SU-DHL-6 (cell line): ENCODE measurements around the gene SLC39A6.
"Not testable (repeated sequence)": the region's sequence is repeated elsewhere in the genome, so short reads cannot be mapped to it uniquely, and the experiment has no call there.

Experiments
- H2AFZ ChIP-seq: fragments of 200-600 bp; sonication (generic); 2 replicates; pipeline ENCODE4 v1.6.1; 2014; ENCODE audit warnings: low read depth, mild to moderate bottlenecking, moderate library complexity, mixed read lengths, antibody characterized with exemption, low read length; ENCODE audit not compliant: severe bottlenecking
- H3F3A ChIP-seq: fragments of 200-600 bp; shearing (Covaris generic); 2 replicates; pipeline ENCODE4 v1.6.0; 2016; ENCODE audit warnings: antibody characterized with exemption, mild to moderate bottlenecking; ENCODE audit not compliant: insufficient read depth
- H3K27ac ChIP-seq: fragments of 200-600 bp; sonication (generic); 2 replicates; pipeline ENCODE4 v1.5.1; 2016; ENCODE audit warnings: low read depth, mild to moderate bottlenecking, low read length, moderate library complexity, mixed read lengths
- H3K27me3 ChIP-seq: fragments of 200-600 bp; sonication (generic), shearing (Covaris generic); 2 replicates; pipeline ENCODE4 v1.6.0; 2014; ENCODE audit warnings: mild to moderate bottlenecking, low read length
- H3K36me3 ChIP-seq: fragments of 200-600 bp; sonication (generic); 2 replicates; pipeline ENCODE4 v1.6.1; 2014; ENCODE audit warnings: mild to moderate bottlenecking, low read length, mixed read lengths
- H3K4me2 ChIP-seq: fragments of 300-600, 200-600 bp; shearing (Covaris generic), sonication (generic); 2 replicates; pipeline ENCODE4 v1.6.0; 2014; ENCODE audit warnings: low read length, low read depth, mild to moderate bottlenecking; ENCODE audit not compliant: poor library complexity, severe bottlenecking
- H3K4me3 ChIP-seq: fragments of 200-600 bp; sonication (generic); 2 replicates; pipeline ENCODE4 v1.5.1; 2014; ENCODE audit warnings: antibody characterized with exemption, low read length, mild to moderate bottlenecking, mixed read lengths; ENCODE audit not compliant: insufficient read depth, poor library complexity, severe bottlenecking
- H3K79me2 ChIP-seq: fragments of 200-600 bp; sonication (generic); 2 replicates; pipeline ENCODE4 v1.6.1; 2014; ENCODE audit warnings: mild to moderate bottlenecking, low read length, moderate library complexity; ENCODE audit not compliant: insufficient read depth
- H3K9ac ChIP-seq: fragments of 200-600 bp; sonication (generic); 2 replicates; pipeline ENCODE4 v1.7.0; 2014; ENCODE audit warnings: mild to moderate bottlenecking, low read length
- H3K9me2 ChIP-seq: fragments of 200-600 bp; sonication (generic); replicated peaks from 2 replicates; pipeline ENCODE4 v1.6.1; 2014; ENCODE audit warnings: low read length; ENCODE audit not compliant: insufficient read depth
- H3K9me3 ChIP-seq: fragments of 200-600 bp; sonication (generic); 2 replicates; pipeline ENCODE4 v1.6.1; 2014; ENCODE audit warnings: low read length, mixed read lengths; ENCODE audit not compliant: insufficient read depth
- H4K20me1 ChIP-seq: fragments of 200-600 bp; sonication (generic); 2 replicates; pipeline ENCODE4 v1.6.1; 2014; ENCODE audit warnings: low read depth, mild to moderate bottlenecking, antibody characterized with exemption, low read length, moderate library complexity, mixed read lengths
- EZH2phosphoT487 ChIP-seq: fragments of 200-600 bp; sonication (generic), shearing (Covaris generic); conservative IDR thresholded peaks from 2 replicates; pipeline ENCODE4 v1.6.1; 2018; ENCODE audit warnings: mild to moderate bottlenecking, antibody characterized with exemption, low read length, moderate library complexity, mixed read lengths
- TF ChIP-seq, protein P1 (sequence below): fragments of 200-600 bp; sonication (generic); IDR thresholded peaks from one replicate; pipeline ENCODE4 v1.5.1; 2017; ENCODE audit warnings: antibody characterized with exemption, mild to moderate bottlenecking, low read length, moderate library complexity; ENCODE audit not compliant: insufficient read depth, poor library complexity, severe bottlenecking

The SLC39A6 gene

DNA sequence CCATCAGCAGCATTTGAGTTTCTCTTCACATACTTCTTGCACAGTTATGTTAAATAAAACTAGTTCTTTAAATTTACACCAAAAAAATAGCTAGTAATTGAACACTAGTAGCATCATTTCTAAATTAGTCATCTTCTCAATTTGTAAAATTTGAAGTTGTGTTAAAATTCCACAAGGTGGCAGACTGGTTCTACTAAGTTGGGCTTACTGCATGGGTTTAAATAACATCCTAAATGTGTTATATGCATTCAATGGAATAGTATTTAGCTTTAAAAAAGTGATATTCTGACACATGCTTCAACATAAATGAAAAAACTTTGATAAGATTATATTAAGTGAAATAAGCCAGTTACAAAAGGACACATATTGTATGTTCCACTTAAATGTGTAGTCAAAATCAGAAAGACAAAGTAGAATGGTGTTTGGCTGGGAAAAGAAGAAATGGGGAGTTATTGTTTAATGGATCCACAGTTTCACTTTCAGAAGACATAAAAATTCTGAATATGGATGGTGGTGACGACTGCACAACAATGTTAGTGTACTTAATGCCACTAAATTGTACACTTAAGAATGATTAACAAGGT lies 33.1 kb downstream of the SLC39A6 start:
- Histone ChIP-seq H4K20me1 (no peaks in the 10 kb centered on the region), H2AFZ (no peak overlapping the region), H3K9me3 (no peaks in the 10 kb centered on the region), H3F3A (no peaks in the 10 kb centered on the region), H3K9me2 (no peaks in the 10 kb centered on the region), H3K36me3 (no peaks in the 10 kb centered on the region), H3K4me2 (no peak overlapping the region), H3K9ac (no peak overlapping the region), H3K27me3 (no peaks in the 10 kb centered on the region), H3K4me3 (no peak overlapping the region), H3K79me2 (no peaks in the 10 kb centered on the region), H3K27ac (no peak overlapping the region)
- no peak for TF ChIP-seq EZH2phosphoT487
- TF ChIP-seq, protein P1, sequence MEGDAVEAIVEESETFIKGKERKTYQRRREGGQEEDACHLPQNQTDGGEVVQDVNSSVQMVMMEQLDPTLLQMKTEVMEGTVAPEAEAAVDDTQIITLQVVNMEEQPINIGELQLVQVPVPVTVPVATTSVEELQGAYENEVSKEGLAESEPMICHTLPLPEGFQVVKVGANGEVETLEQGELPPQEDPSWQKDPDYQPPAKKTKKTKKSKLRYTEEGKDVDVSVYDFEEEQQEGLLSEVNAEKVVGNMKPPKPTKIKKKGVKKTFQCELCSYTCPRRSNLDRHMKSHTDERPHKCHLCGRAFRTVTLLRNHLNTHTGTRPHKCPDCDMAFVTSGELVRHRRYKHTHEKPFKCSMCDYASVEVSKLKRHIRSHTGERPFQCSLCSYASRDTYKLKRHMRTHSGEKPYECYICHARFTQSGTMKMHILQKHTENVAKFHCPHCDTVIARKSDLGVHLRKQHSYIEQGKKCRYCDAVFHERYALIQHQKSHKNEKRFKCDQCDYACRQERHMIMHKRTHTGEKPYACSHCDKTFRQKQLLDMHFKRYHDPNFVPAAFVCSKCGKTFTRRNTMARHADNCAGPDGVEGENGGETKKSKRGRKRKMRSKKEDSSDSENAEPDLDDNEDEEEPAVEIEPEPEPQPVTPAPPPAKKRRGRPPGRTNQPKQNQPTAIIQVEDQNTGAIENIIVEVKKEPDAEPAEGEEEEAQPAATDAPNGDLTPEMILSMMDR: peak; percentile 70

DNA sequence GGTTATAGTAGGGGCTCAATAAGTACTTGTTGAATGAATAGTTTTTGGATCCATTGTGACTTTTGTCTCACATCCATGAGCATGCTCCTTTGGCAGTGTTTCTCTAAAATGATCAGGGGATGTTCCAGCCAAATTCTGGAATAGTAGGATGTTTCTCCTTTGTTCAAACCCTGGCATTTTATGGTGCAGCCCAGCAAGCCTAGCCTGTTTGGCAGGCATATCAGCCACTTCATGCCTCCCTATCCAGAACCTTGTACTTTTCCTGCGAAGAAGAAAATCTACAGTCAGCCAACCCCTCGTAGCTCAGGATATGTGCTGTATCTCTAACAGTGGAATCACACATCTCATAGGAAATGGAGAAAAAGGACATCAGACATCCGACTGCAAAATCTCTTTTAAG lies 34.7 kb downstream of the SLC39A6 start:
- Histone ChIP-seq H3F3A (no peaks in the 10 kb centered on the region), H3K36me3 (no peaks in the 10 kb centered on the region), H4K20me1 (no peaks in the 10 kb centered on the region), H2AFZ (no peak overlapping the region), H3K27me3 (no peaks in the 10 kb centered on the region), H3K4me3 (no peak overlapping the region), H3K9ac (no peak overlapping the region), H3K4me2 (no peak overlapping the region), H3K79me2 (no peaks in the 10 kb centered on the region), H3K9me3 (no peaks in the 10 kb centered on the region), H3K9me2 (no peaks in the 10 kb centered on the region), H3K27ac (no peak overlapping the region)
- no peak for TF ChIP-seq EZH2phosphoT487
- TF ChIP-seq, protein P1: no peak

DNA sequence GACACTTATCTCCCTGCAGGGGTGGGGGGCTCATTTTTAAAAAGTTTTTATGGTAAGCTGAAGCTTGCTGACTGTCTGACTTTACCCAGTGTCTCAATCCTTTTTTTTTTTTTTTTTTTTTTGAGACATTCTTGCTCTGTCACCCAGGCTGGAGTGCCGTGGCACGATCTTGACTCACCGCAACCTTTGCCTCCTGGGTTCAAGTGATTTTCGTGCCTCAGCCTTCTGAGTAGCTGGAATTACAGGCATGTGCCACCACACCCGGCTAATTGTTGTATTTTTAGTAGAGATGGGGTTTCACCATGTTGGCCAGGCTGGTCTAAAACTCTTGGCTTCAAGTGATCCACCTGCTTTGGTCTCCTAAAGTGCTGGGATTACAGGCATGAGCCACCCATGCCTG lies 37.0 kb downstream of the SLC39A6 start:
- not testable (repeated sequence) for H3K27me3 ChIP-seq, H4K20me1 ChIP-seq, H2AFZ ChIP-seq, H3K9me3 ChIP-seq, H3K4me2 ChIP-seq, H3K36me3 ChIP-seq, H3K4me3 ChIP-seq, H3K9me2 ChIP-seq, H3K79me2 ChIP-seq, H3K9ac ChIP-seq, H3F3A ChIP-seq, H3K27ac ChIP-seq

DNA sequence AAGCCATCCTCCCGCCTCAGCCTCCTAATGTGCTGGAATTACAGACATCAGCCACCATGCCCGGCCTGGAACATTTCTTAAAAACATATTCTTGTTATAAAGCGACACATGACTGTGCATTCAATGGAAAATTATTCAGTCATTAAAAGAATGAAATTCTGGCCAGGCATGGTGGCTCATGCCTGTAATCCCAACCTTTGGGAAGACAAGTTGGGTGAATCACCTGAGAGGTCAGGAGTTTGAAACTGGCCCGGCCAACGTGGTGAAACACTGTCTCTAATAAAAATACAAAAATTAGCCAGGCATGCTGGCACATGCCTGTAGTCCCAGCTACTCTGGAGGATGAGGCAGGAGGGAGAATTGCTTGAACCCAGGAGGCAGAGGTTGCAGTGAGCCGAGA lies 40.1 kb downstream of the SLC39A6 start:
- Histone ChIP-seq H4K20me1 (no peaks in the 10 kb centered on the region), H3K9ac (no peak overlapping the region), H3K9me2 (no peaks in the 10 kb centered on the region), H3K79me2 (no peaks in the 10 kb centered on the region), H3K36me3 (no peaks in the 10 kb centered on the region), H3K9me3 (no peaks in the 10 kb centered on the region), H3K27me3 (no peaks in the 10 kb centered on the region), H3K27ac (no peak overlapping the region), H3K4me2 (no peak overlapping the region), H2AFZ (no peak overlapping the region), H3K4me3 (no peak overlapping the region), H3F3A (no peaks in the 10 kb centered on the region)
- TF ChIP-seq, protein P1: no peak
- no peak for TF ChIP-seq EZH2phosphoT487
